HepG2 (cell line): ENCODE measurements around the gene FUT4. TPM values are rescaled to one million over a fixed set of nuclear protein-coding genes. Genes with fewer than 3 reads are reported as not detected.

Experiments
- ATAC-seq: fragments of 200-7000 bp; cut with Tn5 transposase; 3 replicates; pipeline ENCODE4 v1.9.1; 2020; ENCODE audit warnings: mild to moderate bottlenecking, moderate library complexity
- BruUV-seq: library from RNA; stranded (reverse); fragments of 400-500 nt; replicated peaks from 2 replicates; lab custom pipeline; 2021; lab: Mats Ljungman, UMichigan
- CTCF ChIA-PET: fragments of 300-600 bp; formaldehyde crosslinking; extraction: SDS; loops from one replicate; lab custom pipeline; 2021; ENCODE audit warnings: low total read pairs, inconsistent platforms, low intra/inter-chr PET ratio; lab: Yijun Ruan, JAX
- POLR2A ChIA-PET: fragments of 350-600 bp; sonication (Branson Sonifier 250); formaldehyde crosslinking; loops from one replicate; lab custom pipeline; 2020; ENCODE audit warnings: antibody characterized with exemption, inconsistent platforms; lab: Yijun Ruan, JAX
- DNase-seq: peaks from one replicate; pipeline ENCODE4 v3.0.0-alpha.2; 2015; ENCODE audit warnings: low spot score
- FAIRE-seq: peaks from 3 replicates; lab custom pipeline; 2011; peaks lifted over from hg19 to GRCh38; lab: Jason Lieb, UNC
- H2AFZ ChIP-seq: one replicate; pipeline ENCODE4 v1.6.1; 2011; ENCODE audit warnings: low read length, inconsistent platforms
- H3K27ac ChIP-seq: fragments of 300-600 bp; 3 replicates; pipeline ENCODE4 v1.8.0; 2011; ENCODE audit warnings: mixed run types, mild to moderate bottlenecking, mixed read lengths, low read length, inconsistent platforms; ENCODE audit not compliant: insufficient read depth; ENCODE audit errors: extremely low read length
- H3K27me3 ChIP-seq, 2 experiments: fragments of 200-600 bp in 1 of 2; 2 replicates in 1 of 2; 3 replicates in 1 of 2; pipeline versions ENCODE4 v1.6.0 to v1.8.0; 2011; ENCODE audit warnings: low read length in 2 of 2, mild to moderate bottlenecking in 2 of 2, moderate library complexity in 2 of 2, inconsistent platforms in 1 of 2; ENCODE audit not compliant: insufficient read depth in 2 of 2, control insufficient read depth in 1 of 2
- H3K36me3 ChIP-seq, 2 experiments: fragments of 200-600 bp in 1 of 2; replicated peaks in 1 of 2; 2 replicates in 1 of 2; 3 replicates in 1 of 2; pipeline versions ENCODE4 v1.5.1 to v1.8.0; 2011; ENCODE audit warnings: low read length in 2 of 2, inconsistent platforms in 1 of 2; ENCODE audit not compliant: insufficient read depth in 2 of 2, control insufficient read depth in 1 of 2
- H3K4me1 ChIP-seq: 2 replicates; pipeline ENCODE4 v1.5.1; 2012; ENCODE audit warnings: low read length, inconsistent platforms; ENCODE audit not compliant: insufficient read depth
- H3K4me2 ChIP-seq: 2 replicates; pipeline ENCODE4 v1.6.0; 2011; ENCODE audit warnings: low read depth, low read length, inconsistent platforms
- H3K4me3 ChIP-seq, 3 experiments: fragments of 200-600 bp in 1 of 3; sonication (generic), shearing (Covaris generic) in 1 of 3; replicated peaks in 1 of 3; 2 replicates each; pipeline ENCODE4 v1.5.1; 2011 to 2016; ENCODE audit warnings: low read length in 3 of 3, inconsistent platforms in 2 of 3, low read depth in 2 of 3, mild to moderate bottlenecking in 2 of 3, control low read depth in 1 of 3, mixed read lengths in 1 of 3; ENCODE audit not compliant: insufficient read depth in 1 of 3
- H3K79me2 ChIP-seq: one replicate; pipeline ENCODE4 v1.6.1; 2011; ENCODE audit warnings: low read length, inconsistent platforms; ENCODE audit not compliant: insufficient read depth
- H3K9ac ChIP-seq: 2 replicates; pipeline ENCODE4 v1.6.0; 2011; ENCODE audit warnings: mild to moderate bottlenecking, low read depth, low read length, inconsistent platforms; ENCODE audit not compliant: insufficient read depth
- H3K9me3 ChIP-seq: 2 replicates; pipeline ENCODE4 v1.5.1; 2012; ENCODE audit warnings: mild to moderate bottlenecking, low read length
- H4K20me1 ChIP-seq: 2 replicates; pipeline ENCODE4 v1.6.0; 2011; ENCODE audit warnings: inconsistent platforms, mild to moderate bottlenecking, low read length, moderate library complexity; ENCODE audit not compliant: insufficient read depth
- BRD4 ChIP-seq: sonication (generic); formaldehyde crosslinking; IDR thresholded peaks from 2 replicates; pipeline ENCODE4 v1.4.0; 2020; ENCODE audit warnings: missing genetic modification reagents
- CHD4 ChIP-seq: fragments of 200-600 bp; sonication (generic); IDR thresholded peaks from 2 replicates; pipeline ENCODE4 v1.7.0; 2017; ENCODE audit warnings: mild to moderate bottlenecking, low read length, borderline replicate concordance
- DPF2 ChIP-seq: sonication (generic); formaldehyde crosslinking; IDR thresholded peaks from 2 replicates; pipeline ENCODE4 v1.4.0; 2020; ENCODE audit warnings: mild to moderate bottlenecking, low read depth, missing genetic modification reagents, borderline replicate concordance
- HIVEP1 ChIP-seq: sonication (generic); formaldehyde crosslinking; IDR thresholded peaks from 2 replicates; pipeline ENCODE4 v1.4.0; 2020; ENCODE audit warnings: mild to moderate bottlenecking, missing genetic modification reagents
- MBD4 ChIP-seq: IDR thresholded peaks from 2 replicates; pipeline ENCODE4 v1.6.1; 2012; ENCODE audit warnings: low read length, inconsistent platforms, borderline replicate concordance
- POGZ ChIP-seq: sonication (generic); formaldehyde crosslinking; IDR thresholded peaks from 2 replicates; pipeline ENCODE4 v1.4.0; 2020; ENCODE audit warnings: mild to moderate bottlenecking, missing genetic modification reagents
- RFXANK ChIP-seq: IDR thresholded peaks from 2 replicates; pipeline ENCODE4 v1.6.1; 2016
- SAP130 ChIP-seq: IDR thresholded peaks from 2 replicates; pipeline ENCODE4 v1.6.1; 2016; ENCODE audit warnings: low read depth
- SCMH1 ChIP-seq: sonication (generic); formaldehyde crosslinking; IDR thresholded peaks from 2 replicates; pipeline ENCODE4 v1.9.0; 2021; ENCODE audit warnings: missing genetic modification reagents, mild to moderate bottlenecking, borderline replicate concordance
- SNAPC5 ChIP-seq: sonication (generic); formaldehyde crosslinking; IDR thresholded peaks from 2 replicates; pipeline ENCODE4 v1.8.1; 2023; ENCODE audit warnings: mild to moderate bottlenecking, missing genetic modification reagents, borderline replicate concordance
- TGIF2 ChIP-seq: IDR thresholded peaks from 2 replicates; pipeline ENCODE4 v1.6.1; 2016; ENCODE audit warnings: control low read depth, missing compliant biosample characterization
- ZFP62 ChIP-seq: sonication (generic); formaldehyde crosslinking; IDR thresholded peaks from 2 replicates; pipeline ENCODE4 v1.4.0; 2020; ENCODE audit warnings: missing genetic modification reagents
- ZNF652 ChIP-seq: IDR thresholded peaks from 2 replicates; pipeline ENCODE4 v1.6.1; 2016; ENCODE audit warnings: low read depth, borderline replicate concordance
- WGBS: methylation state at CpG from one replicate; pipeline ENCODE4 v1.1.6; 2017; ENCODE audit warnings: low lambda C conversion rate; 5-methylcytosine and 5-hydroxymethylcytosine counted together
- in situ Hi-C: cut with HindIII; loops from 2 replicates; pipeline ENCODE4 v1.10.0; 2017; ENCODE audit warnings: low pct_unique_long_range_greater_than_20kb; ENCODE audit not compliant: extremely low pct_ligation_motif_present
- intact Hi-C: fragments of 100-400 bp; cut with micrococcal nuclease; formaldehyde crosslinking; loops from one replicate; pipeline ENCODE4 v1.10.0; 2022; ENCODE audit not compliant: unreplicated experiment
- polyA plus RNA-seq, 8 experiments: library from polyadenylated mRNA; depleted of rRNA in 3 of 8; stranded (reverse) in 7 of 8; unstranded in 1 of 8; fragments of >200 nt; fragmentation: Illumina TruSeq in 4 of 8; extraction: Trizol in 4 of 8; gene quantifications; 2 replicates each; pipeline versions ENCODE4 v1.2.1 to v1.2.3, GENCODE V29; 2011 to 2016; ENCODE audit warnings: low read depth in 4 of 8, missing spikeins in 1 of 8, mixed read lengths in 1 of 8; ENCODE audit not compliant: insufficient read depth in 1 of 8
- total RNA-seq, 5 experiments: library from RNA; depleted of rRNA; stranded (reverse); fragments of >200 nt; fragmentation: Illumina TruSeq; extraction: Trizol; gene quantifications; 2 replicates each; pipeline ENCODE4 v1.2.3, GENCODE V29; 2016; ENCODE audit warnings: low read depth in 1 of 5
- TF ChIP-seq, protein P1 (sequence below): IDR thresholded peaks from 2 replicates; pipeline ENCODE4 v1.6.1; 2012; ENCODE audit warnings: inconsistent platforms
- TF ChIP-seq, protein P2 (sequence below): fragments of 450-650 bp; IDR thresholded peaks from 2 replicates; pipeline ENCODE4 v1.6.1; 2016
- TF ChIP-seq, protein P3 (sequence below): sonication (generic); formaldehyde crosslinking; IDR thresholded peaks from 2 replicates; pipeline ENCODE4 v1.4.0; 2020; ENCODE audit warnings: missing genetic modification reagents

FUT4 gene
- total and polyA plus RNA-seq, 2 of the 13 experiments (the other 11 are each of a cell fraction or from before 2014, with no cell fraction given): 0.28 to 0.60 TPM

GRCh38 chr11:94501522-94501921 is 42.2 kb upstream of the FUT4 start:
- BruUV-seq: no TSS peak
- Histone ChIP-seq H3K4me2 (no peak overlapping the region), H3K36me3 (peaks cover 2 to 16% of the 10 kb centered on the region in 2 experiments; a peak in 3 of 5 replicates), H3K9ac (no peak overlapping the region), H4K20me1 (no peaks in the 10 kb centered on the region), H3K4me1 (peaks cover 11% of the 10 kb centered on the region), H3K27me3 (no peaks in the 10 kb centered on the region), H3K4me3 (no peak overlapping the region), H2AFZ (no peak overlapping the region), H3K9me3 (no peaks in the 10 kb centered on the region), H3K27ac (no peak overlapping the region), H3K79me2 (no peaks in the 10 kb centered on the region)
- intact Hi-C loops (loop anchor here (5.0 kb wide), 1 partner anchor 329 kb away; no protein-coding TSS in a partner anchor), in situ Hi-C loops (loop anchor here (5.0 to 10.0 kb wide), 3 partner anchors 174 to 587 kb away; no protein-coding TSS in a partner anchor)
- ChIA-PET CTCF (no interaction called here), POLR2A (no interaction called here)
- no peak for TF ChIP-seq DPF2
- TF ChIP-seq ZNF652 (CRISPR knock-in tag): no peak
- TF ChIP-seq SAP130 (CRISPR knock-in tag): no peak
- no peak for TF ChIP-seq HIVEP1 (CRISPR knock-in tag)
- no peak for TF ChIP-seq CHD4
- no peak for TF ChIP-seq RFXANK
- TF ChIP-seq MBD4: no peak
- TF ChIP-seq, protein P1, sequence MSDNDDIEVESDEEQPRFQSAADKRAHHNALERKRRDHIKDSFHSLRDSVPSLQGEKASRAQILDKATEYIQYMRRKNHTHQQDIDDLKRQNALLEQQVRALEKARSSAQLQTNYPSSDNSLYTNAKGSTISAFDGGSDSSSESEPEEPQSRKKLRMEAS: no peak
- TF ChIP-seq, protein P2, sequence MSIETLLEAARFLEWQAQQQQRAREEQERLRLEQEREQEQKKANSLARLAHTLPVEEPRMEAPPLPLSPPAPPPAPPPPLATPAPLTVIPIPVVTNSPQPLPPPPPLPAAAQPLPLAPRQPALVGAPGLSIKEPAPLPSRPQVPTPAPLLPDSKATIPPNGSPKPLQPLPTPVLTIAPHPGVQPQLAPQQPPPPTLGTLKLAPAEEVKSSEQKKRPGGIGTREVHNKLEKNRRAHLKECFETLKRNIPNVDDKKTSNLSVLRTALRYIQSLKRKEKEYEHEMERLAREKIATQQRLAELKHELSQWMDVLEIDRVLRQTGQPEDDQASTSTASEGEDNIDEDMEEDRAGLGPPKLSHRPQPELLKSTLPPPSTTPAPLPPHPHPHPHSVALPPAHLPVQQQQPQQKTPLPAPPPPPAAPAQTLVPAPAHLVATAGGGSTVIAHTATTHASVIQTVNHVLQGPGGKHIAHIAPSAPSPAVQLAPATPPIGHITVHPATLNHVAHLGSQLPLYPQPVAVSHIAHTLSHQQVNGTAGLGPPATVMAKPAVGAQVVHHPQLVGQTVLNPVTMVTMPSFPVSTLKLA: no peak
- no peak for TF ChIP-seq BRD4
- TF ChIP-seq SNAPC5 (CRISPR knock-in tag): no peak
- TF ChIP-seq SCMH1 (CRISPR knock-in tag): no peak
- no peak for TF ChIP-seq TGIF2 (CRISPR knock-in tag)
- no peak for TF ChIP-seq ZFP62
- TF ChIP-seq, protein P3, sequence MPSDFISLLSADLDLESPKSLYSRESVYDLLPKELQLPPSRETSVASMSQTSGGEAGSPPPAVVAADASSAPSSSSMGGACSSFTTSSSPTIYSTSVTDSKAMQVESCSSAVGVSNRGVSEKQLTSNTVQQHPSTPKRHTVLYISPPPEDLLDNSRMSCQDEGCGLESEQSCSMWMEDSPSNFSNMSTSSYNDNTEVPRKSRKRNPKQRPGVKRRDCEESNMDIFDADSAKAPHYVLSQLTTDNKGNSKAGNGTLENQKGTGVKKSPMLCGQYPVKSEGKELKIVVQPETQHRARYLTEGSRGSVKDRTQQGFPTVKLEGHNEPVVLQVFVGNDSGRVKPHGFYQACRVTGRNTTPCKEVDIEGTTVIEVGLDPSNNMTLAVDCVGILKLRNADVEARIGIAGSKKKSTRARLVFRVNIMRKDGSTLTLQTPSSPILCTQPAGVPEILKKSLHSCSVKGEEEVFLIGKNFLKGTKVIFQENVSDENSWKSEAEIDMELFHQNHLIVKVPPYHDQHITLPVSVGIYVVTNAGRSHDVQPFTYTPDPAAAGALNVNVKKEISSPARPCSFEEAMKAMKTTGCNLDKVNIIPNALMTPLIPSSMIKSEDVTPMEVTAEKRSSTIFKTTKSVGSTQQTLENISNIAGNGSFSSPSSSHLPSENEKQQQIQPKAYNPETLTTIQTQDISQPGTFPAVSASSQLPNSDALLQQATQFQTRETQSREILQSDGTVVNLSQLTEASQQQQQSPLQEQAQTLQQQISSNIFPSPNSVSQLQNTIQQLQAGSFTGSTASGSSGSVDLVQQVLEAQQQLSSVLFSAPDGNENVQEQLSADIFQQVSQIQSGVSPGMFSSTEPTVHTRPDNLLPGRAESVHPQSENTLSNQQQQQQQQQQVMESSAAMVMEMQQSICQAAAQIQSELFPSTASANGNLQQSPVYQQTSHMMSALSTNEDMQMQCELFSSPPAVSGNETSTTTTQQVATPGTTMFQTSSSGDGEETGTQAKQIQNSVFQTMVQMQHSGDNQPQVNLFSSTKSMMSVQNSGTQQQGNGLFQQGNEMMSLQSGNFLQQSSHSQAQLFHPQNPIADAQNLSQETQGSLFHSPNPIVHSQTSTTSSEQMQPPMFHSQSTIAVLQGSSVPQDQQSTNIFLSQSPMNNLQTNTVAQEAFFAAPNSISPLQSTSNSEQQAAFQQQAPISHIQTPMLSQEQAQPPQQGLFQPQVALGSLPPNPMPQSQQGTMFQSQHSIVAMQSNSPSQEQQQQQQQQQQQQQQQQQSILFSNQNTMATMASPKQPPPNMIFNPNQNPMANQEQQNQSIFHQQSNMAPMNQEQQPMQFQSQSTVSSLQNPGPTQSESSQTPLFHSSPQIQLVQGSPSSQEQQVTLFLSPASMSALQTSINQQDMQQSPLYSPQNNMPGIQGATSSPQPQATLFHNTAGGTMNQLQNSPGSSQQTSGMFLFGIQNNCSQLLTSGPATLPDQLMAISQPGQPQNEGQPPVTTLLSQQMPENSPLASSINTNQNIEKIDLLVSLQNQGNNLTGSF (CRISPR knock-in tag): no peak
- no peak for TF ChIP-seq POGZ (CRISPR knock-in tag)
- DNase-seq (no peak), ATAC-seq (no peak), FAIRE-seq (no peak)
- WGBS: 53% methylated on average over 2 of the region's 2 CpGs
